Measurements from ENCODE around the gene C15orf61. TPM values are rescaled to one million over a fixed set of nuclear protein-coding genes. Genes with fewer than 3 reads are reported as not detected.

Gene C15orf61
- total RNA-seq, 1 donor from 2014 or later: 7.5 TPM

GRCh38 chr15:67569668-67570067 lies 48.7 kb downstream of the C15orf61 start:
- H3K27me3 Mint-ChIP-seq (ENCODE audit: unreplicated experiment): no peaks in the 10 kb centered on the region
- TF ChIP-seq CTCF (IDR thresholded peaks at IDR 0.05; ENCODE audit: partially characterized antibody, unreplicated experiment): no peak
- no peak for DNase-seq
- H3K4me3 Mint-ChIP-seq (ENCODE audit: unreplicated experiment): no peak overlapping the region
- H3K36me3 Mint-ChIP-seq (ENCODE audit: unreplicated experiment): no peaks in the 10 kb centered on the region
- no peak overlapping the region for H3K27ac Mint-ChIP-seq (ENCODE audit: unreplicated experiment)
- peaks cover 27% of the 10 kb centered on the region for H3K4me1 Mint-ChIP-seq (ENCODE audit: low read depth, unreplicated experiment)
- no peaks in the 10 kb centered on the region for H3K9me3 Mint-ChIP-seq (ENCODE audit: unreplicated experiment)

- no peak overlapping the region for H3K27ac Mint-ChIP-seq (ENCODE audit: unreplicated experiment)
- DNase-seq: no peak
- H3K36me3 Mint-ChIP-seq (ENCODE audit: unreplicated experiment): no peaks in the 10 kb centered on the region
- no peaks in the 10 kb centered on the region for H3K9me3 Mint-ChIP-seq (ENCODE audit: unreplicated experiment)
- H3K27me3 Mint-ChIP-seq (ENCODE audit: unreplicated experiment): no peaks in the 10 kb centered on the region
- TF ChIP-seq CTCF (IDR thresholded peaks at IDR 0.05; ENCODE audit: partially characterized antibody, unreplicated experiment): no peak
- H3K4me3 Mint-ChIP-seq (ENCODE audit: unreplicated experiment): no peak overlapping the region
- peaks cover 20% of the 10 kb centered on the region for H3K4me1 Mint-ChIP-seq (ENCODE audit: low read depth, unreplicated experiment)
These were observed 50.1 kb downstream of the C15orf61 start for GRCh38 chr15:67570875-67571647.

GRCh38 chr15:67571648-67572415 lies 50.9 kb downstream of the C15orf61 start:
- no peaks in the 10 kb centered on the region for H3K27me3 Mint-ChIP-seq (ENCODE audit: unreplicated experiment)
- H3K4me1 Mint-ChIP-seq (ENCODE audit: low read depth, unreplicated experiment): peaks cover 25% of the 10 kb centered on the region
- H3K36me3 Mint-ChIP-seq (ENCODE audit: unreplicated experiment): no peaks in the 10 kb centered on the region
- no peak for DNase-seq
- no peak overlapping the region for H3K27ac Mint-ChIP-seq (ENCODE audit: unreplicated experiment)
- no peaks in the 10 kb centered on the region for H3K9me3 Mint-ChIP-seq (ENCODE audit: unreplicated experiment)
- no peak for TF ChIP-seq CTCF (IDR thresholded peaks at IDR 0.05; ENCODE audit: partially characterized antibody, unreplicated experiment)
- H3K4me3 Mint-ChIP-seq (ENCODE audit: unreplicated experiment): no peak overlapping the region

DNA sequence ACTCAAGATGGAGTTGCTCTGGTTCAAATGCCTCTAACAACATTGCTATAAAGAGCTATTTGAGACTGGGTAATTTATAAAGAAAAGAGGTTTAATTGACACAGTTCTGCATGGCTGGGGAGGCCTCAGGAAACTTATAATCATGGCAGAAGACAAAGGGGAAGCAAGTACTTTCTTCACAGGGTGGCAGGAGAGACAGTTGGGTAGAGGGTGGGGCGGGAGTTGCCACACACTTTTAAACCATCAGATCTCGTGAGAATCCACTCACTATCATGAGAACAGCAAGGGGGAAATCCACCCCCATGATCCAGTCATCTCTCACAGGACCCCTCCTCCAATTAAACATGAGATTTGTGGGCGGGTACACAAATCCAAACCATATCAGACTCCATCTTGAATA lies 52.3 kb downstream of the C15orf61 start:
- Mint-ChIP-seq H3K4me1 (ENCODE audit: low read depth, unreplicated experiment) (peaks cover 30% of the 10 kb centered on the region), H3K4me3 (ENCODE audit: unreplicated experiment) (no peak overlapping the region), H3K36me3 (ENCODE audit: unreplicated experiment) (no peaks in the 10 kb centered on the region), H3K27me3 (ENCODE audit: unreplicated experiment) (no peaks in the 10 kb centered on the region), H3K9me3 (ENCODE audit: unreplicated experiment) (no peaks in the 10 kb centered on the region), H3K27ac (ENCODE audit: unreplicated experiment) (no peak overlapping the region)
- no peak for DNase-seq
- no peak for TF ChIP-seq CTCF (IDR thresholded peaks at IDR 0.05; ENCODE audit: partially characterized antibody, unreplicated experiment)

GRCh38 chr15:67575039-67575502 lies 54.1 kb downstream of the C15orf61 start:
- no peak for DNase-seq
- no peak for TF ChIP-seq CTCF (IDR thresholded peaks at IDR 0.05; ENCODE audit: partially characterized antibody, unreplicated experiment)
- Mint-ChIP-seq H3K4me3 (ENCODE audit: unreplicated experiment) (no peak overlapping the region), H3K36me3 (ENCODE audit: unreplicated experiment) (no peaks in the 10 kb centered on the region), H3K27ac (ENCODE audit: unreplicated experiment) (no peak overlapping the region), H3K4me1 (ENCODE audit: low read depth, unreplicated experiment) (peaks cover 26% of the 10 kb centered on the region), H3K27me3 (ENCODE audit: unreplicated experiment) (no peaks in the 10 kb centered on the region), H3K9me3 (ENCODE audit: unreplicated experiment) (no peaks in the 10 kb centered on the region)

Measured in glutamatergic neuron (in vitro differentiated cells).